ENCODE measurements around the gene MAP1B.

MAP1B gene

DNA sequence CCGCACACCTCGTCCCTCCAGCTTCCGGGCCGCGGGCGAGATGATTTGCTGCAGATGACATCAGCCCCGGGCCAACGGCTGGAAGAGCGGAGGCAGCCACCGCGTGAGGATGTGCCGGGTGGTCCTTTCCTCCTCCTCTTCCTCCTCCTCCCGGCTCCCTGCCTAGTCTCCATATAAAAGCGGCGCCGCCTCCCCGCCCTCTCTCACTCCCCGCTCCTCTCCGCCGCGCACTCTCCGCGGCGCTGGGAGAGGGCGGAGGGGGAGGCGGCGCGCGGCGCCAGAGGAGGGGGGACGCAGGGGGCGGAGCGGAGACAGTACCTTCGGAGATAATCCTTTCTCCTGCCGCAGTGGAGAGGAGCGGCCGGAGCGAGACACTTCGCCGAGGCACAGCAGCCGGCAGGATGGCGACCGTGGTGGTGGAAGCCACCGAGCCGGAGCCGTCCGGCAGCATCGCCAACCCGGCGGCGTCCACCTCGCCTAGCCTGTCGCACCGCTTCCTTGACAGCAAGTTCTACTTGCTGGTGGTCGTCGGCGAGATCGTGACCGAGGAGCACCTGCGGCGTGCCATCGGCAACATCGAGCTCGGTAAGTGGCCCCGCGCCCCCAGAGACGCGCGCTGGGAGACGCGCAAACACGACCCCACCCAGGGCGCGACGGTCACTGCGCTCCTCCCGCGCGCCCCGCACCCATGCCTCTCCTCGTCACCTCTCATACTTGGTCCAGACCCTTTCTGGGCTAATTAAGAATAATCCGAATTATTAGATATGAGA, at the start of gene MAP1B:
TSS of gene MAP1B (plus strand) at position 345 of the 770 bp plus-strand sequence. CDS start at position 402, 57 bp downstream.
- peak within 1 kb of the TSS; percentile 59 for H3K4me3 ChIP-seq (ENCODE audit: low read length)
- no peak for TF ChIP-seq ZNF274 (IDR thresholded peaks at IDR 0.05; ENCODE audit: low read depth, low read length)

DNA sequence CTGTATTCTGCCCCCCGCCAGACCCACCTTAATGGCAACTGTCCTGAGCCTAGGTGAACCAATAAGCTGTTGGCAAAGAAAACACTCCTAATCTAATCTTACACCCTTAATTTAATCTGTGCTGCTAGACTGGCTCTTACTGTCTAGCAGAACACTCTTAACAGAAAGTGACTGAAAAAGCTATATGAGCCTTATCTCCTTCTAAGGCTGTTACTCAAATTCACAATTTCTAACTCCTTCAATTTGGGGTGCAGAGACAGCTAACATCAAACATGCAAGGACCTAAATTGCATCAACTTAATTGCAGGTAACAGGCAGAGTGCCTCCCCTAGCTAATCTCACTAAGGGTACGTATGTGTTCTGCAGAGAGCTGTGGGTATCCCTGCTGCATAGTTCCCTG, 49.5 kb upstream of the MAP1B start:
- TF ChIP-seq ZNF274 (IDR thresholded peaks at IDR 0.05; ENCODE audit: low read depth, low read length) = no peak
- no peak overlapping the region for H3K4me3 ChIP-seq (ENCODE audit: low read length)

DNA sequence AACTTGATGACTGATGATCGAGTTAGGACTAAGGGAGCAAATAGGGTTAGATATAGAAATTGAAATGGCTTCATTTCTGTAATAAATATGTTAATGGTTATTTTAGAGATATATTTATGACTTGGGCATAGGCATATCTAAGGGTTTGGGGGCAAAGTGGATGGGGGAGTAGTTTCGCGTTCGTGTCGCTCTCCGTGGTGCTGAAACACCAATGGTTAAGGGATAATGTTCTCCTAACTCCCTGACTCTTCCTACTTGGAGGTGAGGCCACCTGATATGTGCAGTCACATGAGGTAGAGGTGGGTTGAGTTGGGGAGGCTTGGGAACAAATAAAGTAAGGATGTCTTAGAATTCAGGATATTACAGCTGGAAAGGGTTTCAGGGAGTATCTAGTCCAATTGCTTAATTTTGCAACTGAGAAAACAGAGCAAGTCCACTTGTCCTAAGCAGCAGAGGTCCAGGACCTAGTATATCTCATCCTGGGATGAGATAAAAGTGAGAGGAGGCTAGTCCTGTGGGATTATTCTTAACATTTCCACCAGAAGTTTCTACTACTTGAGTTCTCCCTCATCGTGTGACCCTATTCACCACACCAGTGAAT, 44.0 kb upstream of the MAP1B start:
- no peak overlapping the region for H3K4me3 ChIP-seq (ENCODE audit: low read length)
- TF ChIP-seq ZNF274 (IDR thresholded peaks at IDR 0.05; ENCODE audit: low read depth, low read length) = no peak

DNA sequence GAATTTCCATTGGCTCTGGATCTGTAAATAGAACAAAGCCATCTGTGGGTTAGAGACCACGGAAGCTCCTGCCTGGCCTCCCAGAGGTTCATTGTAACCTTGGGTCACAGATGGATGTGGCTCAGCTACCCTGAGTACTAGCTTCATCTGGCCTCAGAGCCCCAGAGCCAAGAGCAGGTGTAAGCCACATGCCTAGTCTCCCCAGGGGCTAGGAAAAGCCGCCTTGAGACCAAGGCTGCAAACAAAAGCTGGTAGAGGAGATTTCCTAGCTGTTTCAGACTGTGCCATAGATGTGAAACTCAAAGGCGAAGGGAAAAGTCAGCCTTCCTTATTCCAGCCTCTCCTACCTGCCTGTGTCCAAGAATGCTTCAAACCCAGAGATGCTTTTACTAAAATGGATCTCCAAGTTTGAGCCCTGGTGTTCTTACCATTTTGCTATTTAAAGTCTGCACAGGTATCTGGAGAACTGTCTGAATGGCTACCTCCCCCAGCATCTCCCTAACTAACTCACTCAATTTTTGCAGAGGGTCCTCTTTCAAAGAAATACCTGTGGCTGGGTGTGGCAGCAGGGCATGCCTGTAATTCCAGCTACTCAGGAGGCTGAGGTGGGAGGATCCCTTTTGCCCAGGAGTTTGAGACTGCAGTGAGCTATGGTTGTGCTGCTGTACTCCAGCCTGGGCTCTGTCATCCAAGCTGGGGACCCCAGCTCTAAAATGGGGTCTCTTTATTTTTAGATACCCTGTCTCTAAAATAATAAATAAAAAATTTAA, 42.3 kb upstream of the MAP1B start:
- no peak for TF ChIP-seq ZNF274 (IDR thresholded peaks at IDR 0.05; ENCODE audit: low read depth, low read length)
- H3K4me3 ChIP-seq (ENCODE audit: low read length) = no peak overlapping the region

DNA sequence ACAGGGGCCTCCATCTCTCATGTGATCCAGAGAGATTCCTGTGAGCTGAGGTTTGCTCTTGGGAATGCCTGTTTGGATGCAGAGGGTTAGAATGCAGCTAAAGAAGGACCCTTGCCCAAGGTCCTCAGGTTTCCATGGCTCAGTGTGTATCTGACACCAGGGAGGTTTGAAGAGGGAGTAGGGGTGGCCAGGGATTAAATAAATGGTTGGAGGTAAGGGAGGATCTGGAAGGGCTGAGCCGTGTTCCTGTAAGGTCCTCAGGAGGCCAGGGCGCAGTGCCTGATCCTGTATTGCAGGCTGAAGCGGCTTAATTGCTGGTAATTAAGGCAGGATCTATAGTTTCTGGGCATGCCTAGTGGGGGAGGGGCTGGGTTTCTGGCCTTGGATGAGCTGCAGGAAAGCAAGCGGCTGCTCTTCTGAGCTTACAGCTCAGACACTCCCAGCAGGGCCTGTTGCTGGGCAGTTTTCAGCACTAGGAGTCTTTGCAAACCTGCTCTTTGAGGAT, 41.5 kb upstream of the MAP1B start:
- H3K4me3 ChIP-seq (ENCODE audit: low read length) = no peak overlapping the region
- TF ChIP-seq ZNF274 (IDR thresholded peaks at IDR 0.05; ENCODE audit: low read depth, low read length) = no peak

DNA sequence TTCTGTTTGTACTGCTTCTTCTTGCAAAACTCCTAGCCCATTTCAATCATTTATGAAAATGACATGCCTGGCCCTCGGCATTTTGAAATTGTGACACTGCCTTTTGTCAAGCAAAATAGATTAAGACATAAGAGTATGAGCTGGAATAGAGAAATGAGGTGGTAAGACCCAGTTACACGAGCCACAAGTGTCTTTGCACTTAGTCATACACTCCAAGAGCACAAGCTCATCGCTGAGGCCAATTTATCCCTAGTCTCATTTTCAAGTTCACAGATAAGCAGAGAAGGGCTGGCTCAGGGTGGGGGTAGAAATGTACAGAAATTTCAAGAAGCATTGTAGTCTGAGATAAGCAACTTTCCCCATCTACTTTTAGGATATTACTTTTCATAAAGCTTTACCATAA, 40.6 kb upstream of the MAP1B start:
- no peak overlapping the region for H3K4me3 ChIP-seq (ENCODE audit: low read length)
- no peak for TF ChIP-seq ZNF274 (IDR thresholded peaks at IDR 0.05; ENCODE audit: low read depth, low read length)

DNA sequence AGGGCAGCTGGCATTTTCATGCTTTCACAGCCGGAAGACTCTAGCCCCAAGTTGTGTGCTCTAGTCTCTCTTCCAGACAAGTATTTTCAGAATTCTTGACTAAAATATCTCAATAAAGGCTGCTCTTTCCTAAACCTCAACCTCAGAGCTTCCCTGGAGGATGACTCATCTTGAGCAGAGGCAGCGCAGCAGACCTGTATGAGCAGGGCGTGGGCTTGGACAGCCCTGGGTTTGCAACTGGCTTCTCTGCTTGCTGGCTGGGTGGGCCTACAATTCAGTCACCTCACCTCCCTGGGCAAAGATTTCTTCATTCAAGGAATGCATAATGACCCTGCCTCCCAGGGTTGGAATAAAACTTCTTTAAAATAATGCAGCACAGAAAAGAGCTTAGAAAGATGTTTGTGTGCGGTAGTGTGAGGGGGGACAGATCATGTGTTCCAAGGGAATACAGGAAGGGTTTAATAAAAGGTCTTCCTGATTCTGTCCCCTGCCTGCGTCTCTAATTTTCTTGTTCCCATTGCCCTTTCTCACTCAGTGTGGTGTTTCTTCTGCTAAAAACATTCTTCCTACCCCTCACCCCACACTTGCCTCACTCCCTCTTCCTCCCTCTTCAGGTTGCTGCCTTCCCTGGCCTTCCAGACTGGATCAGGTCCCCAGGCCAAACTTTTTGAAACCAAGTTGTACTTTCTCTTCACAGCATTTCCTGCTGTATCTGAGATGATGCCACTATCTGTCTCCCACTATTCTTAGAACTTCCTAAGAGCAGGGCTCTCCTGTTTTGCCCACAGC, 39.4 kb upstream of the MAP1B start:
- H3K4me3 ChIP-seq (ENCODE audit: low read length) = no peak overlapping the region
- TF ChIP-seq ZNF274 (IDR thresholded peaks at IDR 0.05; ENCODE audit: low read depth, low read length) = no peak

DNA sequence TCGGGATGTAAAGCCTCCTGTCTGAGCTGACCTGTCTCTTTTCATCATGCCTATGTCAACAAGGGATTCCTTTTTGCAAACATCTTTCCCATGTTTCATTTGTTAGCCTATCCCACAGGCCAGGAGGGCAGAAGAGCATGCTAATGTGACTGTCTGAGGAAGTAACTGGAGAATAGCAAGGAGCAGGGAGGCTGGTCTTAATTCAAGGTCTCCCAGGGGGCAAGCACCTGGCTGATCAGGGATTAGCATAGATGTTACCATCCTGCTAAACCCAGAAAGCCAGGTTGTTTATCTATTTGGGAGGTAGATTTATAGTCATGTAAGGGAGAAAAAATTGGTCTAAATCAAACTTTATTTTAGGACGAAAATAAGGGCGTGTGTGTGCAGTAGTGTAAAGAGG, 36.7 kb upstream of the MAP1B start:
- TF ChIP-seq ZNF274 (IDR thresholded peaks at IDR 0.05; ENCODE audit: low read depth, low read length) = no peak
- no peak overlapping the region for H3K4me3 ChIP-seq (ENCODE audit: low read length)

DNA sequence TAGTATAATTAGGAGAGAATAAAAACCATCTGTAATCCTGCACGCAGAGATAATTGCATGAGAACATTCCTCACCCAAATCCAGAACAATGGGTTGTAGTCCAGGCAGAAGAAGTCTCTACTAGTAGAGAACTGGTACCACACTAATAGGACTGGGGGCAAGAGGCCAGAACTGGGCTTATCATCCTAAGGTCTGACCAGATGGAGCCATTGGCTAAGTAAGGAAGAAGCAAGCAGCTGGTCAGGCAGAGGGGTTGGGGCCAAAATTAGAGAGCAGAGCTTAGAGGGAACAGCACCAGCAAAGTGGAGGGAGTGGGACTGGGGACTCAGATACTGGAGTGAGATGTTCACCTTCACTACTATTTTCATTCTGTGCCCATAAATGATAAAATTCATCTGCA, 35.4 kb upstream of the MAP1B start:
- no peak for TF ChIP-seq ZNF274 (IDR thresholded peaks at IDR 0.05; ENCODE audit: low read depth, low read length)
- H3K4me3 ChIP-seq (ENCODE audit: low read length) = no peak overlapping the region

DNA sequence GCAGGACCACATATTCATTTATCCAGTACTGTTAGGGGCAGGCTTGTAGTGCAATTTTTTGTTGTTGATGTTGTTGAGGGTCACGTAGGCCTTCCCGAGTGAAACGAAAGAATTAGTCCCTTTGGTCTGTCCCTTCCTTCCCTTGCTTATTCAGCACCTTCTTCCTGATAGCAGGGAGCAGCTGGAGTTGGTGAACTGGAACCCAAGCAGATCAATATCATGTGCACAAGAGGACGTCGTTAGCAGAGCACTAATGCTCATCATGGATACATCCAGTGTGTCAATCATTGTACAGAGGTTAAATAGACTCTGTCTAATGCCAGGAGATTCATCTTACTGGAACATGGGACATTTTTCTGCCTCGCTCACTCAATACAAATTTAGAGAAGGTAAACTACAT, 33.0 kb upstream of the MAP1B start:
- no peak overlapping the region for H3K4me3 ChIP-seq (ENCODE audit: low read length)
- TF ChIP-seq ZNF274 (IDR thresholded peaks at IDR 0.05; ENCODE audit: low read depth, low read length) = no peak

DNA sequence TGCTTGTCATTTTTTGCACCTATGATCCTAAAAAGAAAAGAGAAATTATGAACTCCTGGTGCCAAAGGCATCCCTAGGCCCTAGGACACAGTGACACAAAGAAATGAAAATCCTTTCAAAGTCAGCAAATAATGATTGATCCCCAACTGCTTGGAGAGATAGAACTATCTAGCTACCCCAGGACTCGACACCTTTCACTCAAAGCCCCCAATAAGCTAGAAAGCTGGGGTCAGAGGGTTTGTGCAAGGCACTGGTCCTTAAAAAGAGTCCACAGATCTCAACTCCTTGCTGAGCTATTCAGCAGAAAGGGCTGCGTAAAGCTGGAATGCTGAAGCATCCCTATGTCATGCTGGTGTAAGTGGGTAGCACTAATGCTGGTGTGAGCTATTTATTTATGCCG, 31.8 kb upstream of the MAP1B start:
- H3K4me3 ChIP-seq (ENCODE audit: low read length) = no peak overlapping the region
- no peak for TF ChIP-seq ZNF274 (IDR thresholded peaks at IDR 0.05; ENCODE audit: low read depth, low read length)

DNA sequence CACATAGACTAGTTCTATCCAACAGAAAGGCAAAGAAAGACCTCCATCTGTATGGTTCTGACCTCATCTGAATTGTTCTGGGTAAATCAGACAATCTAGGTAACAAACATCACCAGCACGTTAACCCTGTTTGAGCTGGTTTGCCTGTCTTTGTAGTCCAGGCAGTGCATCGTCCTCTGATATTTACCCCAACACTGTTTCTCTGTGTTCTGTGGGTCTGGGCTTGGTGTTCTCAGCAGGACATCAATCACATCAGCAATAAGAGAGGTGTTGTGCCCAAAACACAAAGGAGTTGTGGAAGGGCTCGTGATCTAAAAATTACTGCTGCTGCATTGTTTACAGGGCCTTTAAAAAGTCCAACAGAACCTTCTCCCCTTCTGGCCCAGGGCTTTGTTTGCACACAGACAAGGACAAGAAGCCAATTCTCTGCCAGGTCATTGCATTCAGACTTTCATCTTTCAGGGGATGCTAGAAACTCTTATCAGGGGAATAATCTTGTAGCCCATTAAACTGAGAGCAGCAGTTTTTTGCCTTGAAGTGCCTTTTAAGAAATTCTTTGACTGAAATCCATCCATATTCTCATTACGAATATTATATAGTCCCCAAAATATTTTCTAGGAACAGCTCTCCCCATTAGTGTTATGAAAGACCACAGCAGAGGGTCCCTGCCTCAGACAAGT, 30.5 kb upstream of the MAP1B start:
- TF ChIP-seq ZNF274 (IDR thresholded peaks at IDR 0.05; ENCODE audit: low read depth, low read length) = no peak
- no peak overlapping the region for H3K4me3 ChIP-seq (ENCODE audit: low read length)

DNA sequence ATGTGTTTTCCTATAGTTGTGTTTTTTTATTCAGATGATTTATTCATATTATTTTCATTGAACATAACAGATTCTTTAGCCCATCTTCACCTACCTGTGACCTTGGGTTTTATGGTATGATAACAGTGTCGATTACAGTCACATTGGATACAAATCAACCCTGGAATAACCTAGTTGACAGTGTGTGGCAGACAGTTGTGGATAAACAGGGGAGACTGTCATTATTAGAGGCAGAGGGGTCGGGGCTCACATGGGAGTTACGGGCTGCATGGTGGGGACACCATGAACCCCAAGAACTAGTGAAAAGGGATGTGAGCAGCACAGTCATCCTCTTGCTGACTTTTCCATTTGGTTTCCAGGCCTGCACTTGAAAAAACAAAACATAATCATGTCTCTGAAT, 29.9 kb upstream of the MAP1B start:
- no peak for TF ChIP-seq ZNF274 (IDR thresholded peaks at IDR 0.05; ENCODE audit: low read depth, low read length)
- no peak overlapping the region for H3K4me3 ChIP-seq (ENCODE audit: low read length)
